Activated naive CD4-positive, alpha-beta T cell treated with anti-CD3 and anti-CD28 coated beads, Interleukin-2, amount 50 U/mL, for 16 hours (primary cell): ENCODE measurements around the gene ELL2.
"Not testable (repeated sequence)": the region's sequence is repeated elsewhere in the genome, so short reads cannot be mapped to it uniquely, and the experiment has no call there.

Experiments used
- DNase-seq: peaks from one replicate; pipeline ENCODE4 v3.0.0-alpha.2; 2020

Gene ELL2

GRCh38 chr5:95907740-95908706, 53.6 kb downstream of the ELL2 start:
- DNase-seq = no peak

GRCh38 chr5:95907067-95907705, 54.5 kb downstream of the ELL2 start:
- DNase-seq = no peak

GRCh38 chr5:95906398-95906797, 55.3 kb downstream of the ELL2 start:
- DNase-seq = not testable (repeated sequence)

- no peak for DNase-seq
These were observed 56.8 kb downstream of the ELL2 start for GRCh38 chr5:95904827-95905226.

GRCh38 chr5:95903838-95904237, 57.8 kb downstream of the ELL2 start:
- no peak for DNase-seq

GRCh38 chr5:95901676-95902627, 59.7 kb downstream of the ELL2 start:
- DNase-seq = no peak

- no peak for DNase-seq
These were observed 61.2 kb downstream of the ELL2 start for GRCh38 chr5:95900383-95900958.

GRCh38 chr5:95899829-95900228, 61.8 kb downstream of the ELL2 start:
- no peak for DNase-seq

- no peak for DNase-seq
These were observed 62.6 kb downstream of the ELL2 start for GRCh38 chr5:95899006-95899405.

- no peak for DNase-seq
These were observed 65.9 kb downstream of the ELL2 start for GRCh38 chr5:95895771-95896170.

- DNase-seq = no peak
These were observed 66.4 kb downstream of the ELL2 start for GRCh38 chr5:95895251-95895650.

GRCh38 chr5:95892784-95893354, 68.8 kb downstream of the ELL2 start:
- peak; percentile 26 for DNase-seq

GRCh38 chr5:95891499-95891898, 70.2 kb downstream of the ELL2 start:
- DNase-seq = no peak

GRCh38 chr5:95889076-95889475, 72.6 kb downstream of the ELL2 start:
- DNase-seq = no peak

GRCh38 chr5:95887977-95888376, 73.7 kb downstream of the ELL2 start:
- no peak for DNase-seq

GRCh38 chr5:95886340-95887044, 75.2 kb downstream of the ELL2 start:
- DNase-seq = no peak

GRCh38 chr5:95884511-95884910, 77.1 kb downstream of the ELL2 start:
- DNase-seq = no peak

GRCh38 chr5:95884017-95884325, 77.7 kb downstream of the ELL2 start:
- DNase-seq = no peak

- no peak for DNase-seq
These were observed 78.2 kb downstream of the ELL2 start for GRCh38 chr5:95883185-95884016.

GRCh38 chr5:95881833-95882232, 79.8 kb downstream of the ELL2 start:
- DNase-seq = no peak
